Measurements from ENCODE around the gene GET4. TPM values are rescaled to one million over a fixed set of nuclear protein-coding genes. Genes with fewer than 3 reads are reported as not detected.

The GET4 gene
- total and polyA plus RNA-seq, 10 of the 15 experiments (the other 5 are each of a cell fraction or from before 2014, with no cell fraction given): 0.66 to 73.8 (median 34.0) TPM

GRCh38 chr7:901388-902154, 25.2 kb downstream of the GET4 start:
- CTCF ChIA-PET: no interaction called here

More at GRCh38 chr7:901388-902154, 25.2 kb downstream of the GET4 start:
- TF ChIP-seq SRF (IDR thresholded peaks at IDR 0.05; ENCODE audit: low read depth in 2 of 2, low read length in 2 of 2) (no peak), FOS (IDR thresholded peaks at IDR 0.05; ENCODE audit: borderline replicate concordance, extremely low read depth, insufficient read length) (no peak), ZNF687 (IDR thresholded peaks at IDR 0.05) (no peak), ZBTB4 (CRISPR knock-in tag; IDR thresholded peaks at IDR 0.05) (no peak), EED (IDR thresholded peaks at IDR 0.05; ENCODE audit: low read depth) (no peak), SMARCA5 (IDR thresholded peaks at IDR 0.05) (no peak), EGR1 (IDR thresholded peaks at IDR 0.05; ENCODE audit: borderline replicate concordance in 1 of 2, low read depth in 2 of 2, low read length in 2 of 2) (0 out of 3 replicates have a peak, but pooled peaks of 1 of the 2 experiments have one; percentile 22), CUX1 (IDR thresholded peaks at IDR 0.05; ENCODE audit: insufficient replicate concordance, low read depth, low read length) (no peak)
- Histone ChIP-seq H3K9me3 (replicated peaks; ENCODE audit: control insufficient read depth, insufficient read depth, low read length) (no peaks in the 10 kb centered on the region), H3K4me3 (no peak overlapping the region), H3K27ac (ENCODE audit: control insufficient read depth, insufficient read depth) (no peak overlapping the region), H3K27me3 (replicated peaks in 1 of 2; ENCODE audit: control insufficient read depth in 2 of 2, insufficient read depth in 2 of 2, low read length in 1 of 2) (no peaks in the 10 kb centered on the region), H3K4me2 (ENCODE audit: control insufficient read depth, insufficient read depth) (no peak overlapping the region), H3K79me2 (ENCODE audit: control insufficient read depth, insufficient read depth, low read length) (no peaks in the 10 kb centered on the region), H2AFZ (ENCODE audit: control insufficient read depth, low read depth, low read length) (no peak overlapping the region), H3K36me3 (ENCODE audit: control insufficient read depth in 2 of 2, insufficient read depth in 2 of 2, low read length in 1 of 2) (peaks cover 0 to 28% of the 10 kb centered on the region in 2 experiments; a peak in 2 of 4 replicates), H3K9ac (ENCODE audit: control insufficient read depth, insufficient read depth, low read length) (no peak overlapping the region), H4K20me1 (ENCODE audit: control insufficient read depth, insufficient read depth) (no peaks in the 10 kb centered on the region), H3K4me1 (ENCODE audit: control insufficient read depth, insufficient read depth, low read length) (no peaks in the 10 kb centered on the region; the same call in 1 of the 2 replicates)
- BruUV-seq (replicated peaks): no TSS peak
- FAIRE-seq (peak; percentile 44), ATAC-seq (peak; percentile 83), DNase-seq (ENCODE audit: low read depth, low spot score) (no peak)
- POLR2A ChIA-PET: interaction anchor here (0.5 to 0.6 kb wide), 2 partner anchors 14 to 443 kb away, joined by 3 read pairs; no protein-coding TSS in a partner anchor
- 51% methylated on average over 13 of the region's 24 CpGs for WGBS (ENCODE audit: insufficient coverage, insufficient replicate concordance, low lambda C conversion rate, missing lambda C conversion rate)
- in situ Hi-C loops (cut with MboI): no loop called here
- intact Hi-C loops (cut with micrococcal nuclease; ENCODE audit: unreplicated experiment): loop anchor here (10.0 kb wide), 1 partner anchor 163 kb away; no protein-coding TSS in a partner anchor
- RAD21 ChIA-PET (ENCODE audit: unreplicated experiment): interaction anchor here (1.3 kb wide), 1 partner anchor 9 kb away, joined by 4 read pairs; no protein-coding TSS in a partner anchor
- SMC1A ChIA-PET (ENCODE audit: uncharacterized antibody, unreplicated experiment): interaction anchor here (0.6 to 1.2 kb wide), 2 partner anchors 22 to 203 kb away, joined by 3 read pairs; no protein-coding TSS in a partner anchor
